Right cardiac atrium (tissue), 5 donors: ENCODE results near the gene ARID1A. TPM values are rescaled to one million over a fixed set of nuclear protein-coding genes. Genes with fewer than 3 reads are reported as not detected.
A peak's percentile ranks its signal among the peaks of the same experiment; 100 is the strongest.

Experiments
- ATAC-seq, 2 donors: fragments of 200-7000 bp; cut with Tn5 transposase; one replicate each; pipeline versions ENCODE4 v1.8.0 to v1.9.1; 2020; ENCODE audit warnings: moderate library complexity in 2 of 2, mild to moderate bottlenecking in 1 of 2
- DNase-seq, 3 donors: peaks; one replicate each; pipeline ENCODE4 v3.0.0-alpha.2; 2020
- H3K27ac ChIP-seq: one replicate; pipeline ENCODE4 v1.5.1; 2013; ENCODE audit warnings: mild to moderate bottlenecking, low read length, control low read depth, moderate library complexity
- H3K27me3 ChIP-seq: one replicate; pipeline ENCODE4 v1.6.1; 2013; ENCODE audit not compliant: control insufficient read depth, insufficient read depth
- H3K4me1 ChIP-seq: one replicate; pipeline ENCODE4 v1.6.1; 2013; ENCODE audit warnings: low read length; ENCODE audit not compliant: control insufficient read depth, insufficient read depth
- H3K4me3 ChIP-seq: one replicate; pipeline ENCODE4 v1.5.1; 2013; ENCODE audit warnings: low read length, control low read depth
- H3K9me3 ChIP-seq: one replicate; pipeline ENCODE4 v1.6.1; 2013; ENCODE audit warnings: low read length; ENCODE audit not compliant: control insufficient read depth
- WGBS: extraction: QIAGEN DNeasy Blood & Tissue Kit; methylation state at CpG from one replicate; pipeline ENCODE4 v1.1.7; 2013; 5-methylcytosine and 5-hydroxymethylcytosine counted together
- intact Hi-C, 4 donors: fragments of 100-400 bp; cut with DNase I; formaldehyde crosslinking; loops; one replicate each; pipeline versions ENCODE4 v1.11.0 to v1.14.0; 2022 to 2023
- polyA plus RNA-seq: library from polyadenylated mRNA; stranded (reverse); fragments of 200-250 nt; gene quantifications from one replicate; pipeline ENCODE4 v1.2.3, GENCODE V29; 2013
- total RNA-seq, 4 donors: library from RNA; stranded (reverse); fragmentation: NEBNext Ultra II Directional; extraction: Animal tissue kit (Norgen Biotek cat#: 25700); gene quantifications; one replicate each; pipeline ENCODE4 v1.2.1, GENCODE V29; 2021
- donor health status: healthy with polysubstance abuse.
- donor health status: DM: no; HTN: yes; CAD: no.
- donor health status: DM: no; HTN: no; CAD: no.
- donor health status: DM: no; HTN: yes; CAD: no; lungs with severe emphysema.
- donor health status: DM: yes; HTN: yes; CAD: no.

ARID1A gene
- total and polyA plus RNA-seq, 5 donors = 15.7 to 45.3 (median 37.6) TPM

DNA sequence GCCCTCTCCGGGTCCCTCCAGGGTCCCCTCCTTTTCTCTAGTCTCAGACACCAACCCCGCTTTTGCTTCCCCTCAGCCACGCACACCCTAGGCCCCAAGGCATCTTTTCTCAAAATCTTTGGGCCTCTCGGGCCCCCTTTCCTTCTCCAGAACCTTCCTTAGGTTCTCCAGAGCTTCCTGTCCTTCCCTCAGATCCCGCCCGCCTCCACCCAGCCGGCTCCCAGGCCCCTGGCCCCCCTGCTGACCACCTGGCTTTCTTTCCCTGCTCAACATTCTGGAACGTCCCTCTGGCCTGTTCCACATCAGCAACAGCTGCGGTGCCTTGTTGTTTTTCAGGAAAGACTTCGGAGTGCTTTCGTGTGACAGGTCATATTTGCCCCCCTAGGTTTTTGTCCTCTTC lies 131.8 kb downstream of the ARID1A start:
- intact Hi-C loops = no loop called here
- ATAC-seq (no peak), DNase-seq (no peak)
- peak overlapping the region; percentile 99 for H3K4me3 ChIP-seq
- peak overlapping the region; percentile 1 for H3K27ac ChIP-seq
- peaks cover 5% of the 10 kb centered on the region for H3K4me1 ChIP-seq
- no peaks in the 10 kb centered on the region for H3K27me3 ChIP-seq
- H3K9me3 ChIP-seq = no peaks in the 10 kb centered on the region
- 21% methylated on average over 11 of the region's 11 CpGs for WGBS

DNA sequence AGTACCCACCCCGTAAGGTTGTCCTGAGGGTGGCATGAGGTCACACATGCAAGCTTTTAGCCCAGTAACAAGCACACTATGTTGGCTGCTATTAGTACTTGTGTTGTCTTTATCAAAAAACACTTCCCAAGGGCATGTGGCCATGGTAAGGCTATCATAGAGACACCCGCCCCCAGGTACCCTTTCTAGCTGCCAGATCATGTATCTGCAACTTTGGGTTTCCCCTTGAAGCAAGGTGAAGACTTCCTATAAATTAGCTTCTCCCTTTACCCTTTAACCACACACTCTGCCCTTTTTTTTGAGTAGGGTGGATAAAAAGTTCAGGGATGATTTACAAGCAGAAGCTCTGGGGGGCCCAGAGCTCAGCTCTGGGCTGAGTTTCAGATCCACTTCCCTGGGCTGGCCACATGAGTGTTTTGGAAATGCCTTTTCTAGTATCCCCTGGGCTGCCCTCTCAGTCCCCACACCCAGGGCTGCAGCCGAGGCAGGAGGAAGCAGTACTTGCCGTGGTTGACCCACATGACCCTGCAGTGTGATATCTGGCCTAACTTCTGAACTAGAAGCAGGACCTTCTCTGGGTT lies 132.7 kb downstream of the ARID1A start:
- H3K4me3 ChIP-seq = no peak overlapping the region
- H3K4me1 ChIP-seq = peaks cover 5% of the 10 kb centered on the region
- no peaks in the 10 kb centered on the region for H3K9me3 ChIP-seq
- 29% methylated on average over 4 of the region's 4 CpGs for WGBS
- H3K27ac ChIP-seq = peak overlapping the region; percentile 53
- no peaks in the 10 kb centered on the region for H3K27me3 ChIP-seq
- ATAC-seq (peak; percentile 36 to 38), DNase-seq (peak in 2 of 3 donors; percentile 70 to 74)
- intact Hi-C loops = no loop called here

DNA sequence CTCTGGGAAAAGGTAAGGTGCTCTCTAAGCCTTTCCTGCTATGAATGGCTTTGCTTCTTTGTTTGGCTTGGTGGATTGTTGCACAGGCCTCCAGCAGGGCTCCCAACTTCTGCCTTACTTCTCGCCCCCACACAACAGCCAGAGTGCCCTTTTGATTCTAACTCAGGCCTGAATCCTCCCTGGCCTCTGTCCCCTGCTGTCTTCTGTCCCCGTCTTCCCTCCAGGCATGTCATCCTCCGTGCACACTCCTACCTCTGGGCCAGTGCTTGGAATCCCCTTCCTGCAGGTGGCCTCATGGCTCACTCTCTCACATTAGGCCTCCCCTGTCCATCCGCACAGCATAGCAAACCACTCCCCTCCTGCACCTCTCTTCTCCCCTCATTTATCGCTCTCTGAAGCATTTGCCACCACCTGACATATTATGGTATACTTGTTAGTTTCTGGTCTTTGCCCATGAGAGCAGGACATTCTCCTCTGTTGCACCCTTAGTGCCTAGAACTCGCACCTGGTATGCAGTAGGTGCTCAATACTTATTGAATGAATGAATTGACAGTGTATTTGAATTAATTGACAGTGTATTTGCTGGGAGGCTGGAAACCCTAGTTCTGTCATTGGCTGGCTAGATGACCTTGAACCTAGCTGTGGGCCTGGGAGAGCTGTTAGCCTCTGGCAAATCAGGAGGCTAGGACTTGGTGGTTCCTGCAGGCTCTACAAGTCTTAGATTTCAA lies 133.5 kb downstream of the ARID1A start:
- H3K27me3 ChIP-seq = no peaks in the 10 kb centered on the region
- 79% methylated on average over 6 of the region's 6 CpGs for WGBS
- no peaks in the 10 kb centered on the region for H3K9me3 ChIP-seq
- DNase-seq (no peak), ATAC-seq (no peak)
- H3K4me1 ChIP-seq = peaks cover 5% of the 10 kb centered on the region
- no peak overlapping the region for H3K4me3 ChIP-seq
- peak overlapping the region; percentile 53 for H3K27ac ChIP-seq
- intact Hi-C loops = no loop called here

DNA sequence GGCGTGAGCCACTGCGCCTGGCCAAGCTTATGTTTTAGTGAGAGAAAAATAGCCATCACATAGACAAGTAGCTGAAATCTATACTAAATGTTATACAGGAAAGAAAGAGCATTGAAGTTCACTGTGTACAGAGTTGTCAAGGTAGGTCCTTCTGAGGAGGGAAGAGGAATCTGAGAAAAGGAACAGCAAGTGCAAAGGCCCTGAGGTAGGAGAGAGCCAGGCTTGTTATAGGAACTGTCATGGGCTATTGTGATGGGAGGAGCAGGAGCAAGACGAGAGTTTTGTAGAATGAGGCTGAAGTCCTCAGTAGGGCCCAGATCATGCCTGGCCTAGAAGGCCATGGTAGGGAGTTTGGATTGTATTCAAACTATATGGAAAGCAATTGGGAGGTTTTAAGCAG lies 135.2 kb downstream of the ARID1A start:
- 94% methylated on average over 3 of the region's 3 CpGs for whole genome bisulfite sequencing
- Histone ChIP-seq H3K27me3 (no peaks in the 10 kb centered on the region), H3K4me3 (no peak overlapping the region), H3K27ac (no peak overlapping the region), H3K4me1 (peaks cover 5% of the 10 kb centered on the region), H3K9me3 (no peaks in the 10 kb centered on the region)
- DNase-seq = no peak
- intact Hi-C loops = no loop called here
- ATAC-seq = no peak

Other genes starting within 250 kb of the ARID1A start
- gene HMGN2, start 223.6 kb upstream of the ARID1A start, total RNA-seq = 100 to 1,000 TPM; 125 to 176 (median 136) TPM
- 152 TPM for gene HMGN2, start 223.6 kb upstream of the ARID1A start, polyA plus RNA-seq
- 1 to 10 TPM; 2.7 to 7.0 (median 5.6) TPM for gene RPS6KA1, start 166.3 kb upstream of the ARID1A start, total RNA-seq
- 2.0 TPM for gene RPS6KA1, start 166.3 kb upstream of the ARID1A start, polyA plus RNA-seq
- gene PIGV, start 91.9 kb downstream of the ARID1A start, total RNA-seq = 1 to 10 TPM; 5.2 to 7.3 (median 5.9) TPM
- gene PIGV, start 91.9 kb downstream of the ARID1A start, polyA plus RNA-seq = 3.9 TPM
- 10 to 100 TPM; 11.8 to 14.4 (median 13.5) TPM for gene ZDHHC18, start 130.7 kb downstream of the ARID1A start, total RNA-seq
- 12.3 TPM for gene ZDHHC18, start 130.7 kb downstream of the ARID1A start, polyA plus RNA-seq
- gene SFN, start 167.1 kb downstream of the ARID1A start, total RNA-seq = under 1 TPM in 2 of 4 donors, not detected in 2; 0.23 to 0.24 TPM
- 0.20 TPM for gene SFN, start 167.1 kb downstream of the ARID1A start, polyA plus RNA-seq
- 10 to 100 TPM; 14.8 to 18.4 (median 15.8) TPM for gene GPN2, start 194.3 kb downstream of the ARID1A start, total RNA-seq
- gene GPN2, start 194.3 kb downstream of the ARID1A start, polyA plus RNA-seq = 10.4 TPM
- gene GPATCH3, start 204.5 kb downstream of the ARID1A start, total RNA-seq = 10 to 100 TPM in 2 of 4 donors, 1 to 10 TPM in 2; 7.9 to 11.7 (median 9.8) TPM
- gene GPATCH3, start 204.5 kb downstream of the ARID1A start, polyA plus RNA-seq = 6.0 TPM
- 1 to 10 TPM; 4.2 to 9.6 (median 6.4) TPM for gene NR0B2, start 218.0 kb downstream of the ARID1A start, total RNA-seq
- gene NR0B2, start 218.0 kb downstream of the ARID1A start, polyA plus RNA-seq = 9.6 TPM
- 10 to 100 TPM; 71.7 to 89.1 (median 76.4) TPM for gene NUDC, start 225.7 kb downstream of the ARID1A start, total RNA-seq
- gene NUDC, start 225.7 kb downstream of the ARID1A start, polyA plus RNA-seq = 83.0 TPM